Head of caudate nucleus (tissue), 42 donors: ENCODE results near the gene MIPEP.

ENCODE experiments used
- DNase-seq, 42 donors: peaks; one replicate each; pipeline versions ENCODE4 v3.0.0 to v3.0.0-alpha.2; 2020 to 2021; ENCODE audit warnings: mixed read lengths in 7 of 42
- intact Hi-C: fragments of 100-400 bp; cut with DNase I; formaldehyde crosslinking; loops from one replicate; pipeline ENCODE4 v1.15.0; 2022

Gene MIPEP

DNA sequence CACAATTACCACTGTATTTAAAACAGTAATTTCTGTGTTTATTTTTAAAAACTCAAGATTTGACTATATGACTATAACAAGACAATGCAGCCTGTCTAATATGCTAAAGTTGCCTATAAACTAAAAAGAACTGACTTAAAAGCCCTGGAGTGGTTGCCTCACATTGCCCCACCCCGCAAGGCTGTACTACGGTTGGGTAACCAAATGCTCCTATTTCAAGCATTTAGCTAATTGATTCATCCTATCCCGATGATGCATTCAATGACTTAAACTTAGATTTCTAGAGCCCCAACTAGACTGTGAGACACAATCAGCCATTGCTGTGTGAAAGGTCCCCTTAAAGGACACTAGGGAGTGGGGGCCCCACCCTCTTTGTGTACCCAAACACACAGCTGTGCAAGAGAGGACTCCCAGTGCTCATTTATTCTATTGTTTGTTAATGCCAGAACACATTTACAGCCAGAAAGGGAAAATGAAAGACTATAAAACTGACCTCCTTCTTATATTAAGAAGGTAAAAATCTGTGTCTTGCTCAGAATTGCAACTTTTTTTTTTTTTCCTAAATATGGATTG, 66.9 kb downstream of the MIPEP start:
- intact Hi-C loops: no loop called here
- DNase-seq: peak in 25 of 42 donors; percentile 7 to 64 (median 27)

DNA sequence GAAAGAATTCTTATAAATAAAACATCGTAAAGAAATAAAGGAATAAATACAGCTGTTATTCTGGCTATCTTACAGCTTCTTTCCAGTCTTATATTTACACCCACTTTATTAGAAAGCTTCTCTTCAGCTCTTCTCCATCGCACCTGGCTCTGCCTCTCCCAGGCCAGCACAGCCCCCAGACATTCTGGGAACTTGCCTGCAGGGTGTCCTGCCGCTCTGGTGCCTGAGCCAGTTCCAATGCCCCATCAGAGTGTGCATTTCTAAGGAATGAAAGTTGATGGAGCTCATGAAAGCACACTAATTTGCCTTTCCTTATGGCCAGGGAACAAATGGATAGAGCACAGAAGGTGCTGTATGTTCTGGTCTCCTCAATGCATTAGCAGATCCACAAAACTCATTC, 68.7 kb downstream of the MIPEP start:
- intact Hi-C loops: no loop called here
- no peak for DNase-seq

DNA sequence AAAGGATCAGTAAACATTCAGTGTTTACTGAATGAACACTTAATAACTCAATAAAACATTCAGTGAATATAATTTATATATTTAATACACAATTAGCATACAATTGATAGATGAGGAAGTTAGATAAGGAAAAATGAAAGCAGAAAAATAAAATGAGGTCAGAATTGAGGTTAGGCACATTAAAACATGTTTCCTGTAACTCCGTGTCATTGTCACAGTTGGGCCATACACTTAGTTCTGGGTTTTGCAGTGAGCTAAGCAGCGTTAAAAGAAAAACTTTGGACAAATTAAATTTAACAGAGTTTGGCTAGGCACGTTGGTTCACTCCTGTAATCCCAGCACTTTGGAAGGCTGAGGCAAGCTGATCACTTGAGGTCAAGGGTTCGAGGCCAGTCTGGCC, 71.4 kb downstream of the MIPEP start:
- intact Hi-C loops: no loop called here
- DNase-seq: no peak

DNA sequence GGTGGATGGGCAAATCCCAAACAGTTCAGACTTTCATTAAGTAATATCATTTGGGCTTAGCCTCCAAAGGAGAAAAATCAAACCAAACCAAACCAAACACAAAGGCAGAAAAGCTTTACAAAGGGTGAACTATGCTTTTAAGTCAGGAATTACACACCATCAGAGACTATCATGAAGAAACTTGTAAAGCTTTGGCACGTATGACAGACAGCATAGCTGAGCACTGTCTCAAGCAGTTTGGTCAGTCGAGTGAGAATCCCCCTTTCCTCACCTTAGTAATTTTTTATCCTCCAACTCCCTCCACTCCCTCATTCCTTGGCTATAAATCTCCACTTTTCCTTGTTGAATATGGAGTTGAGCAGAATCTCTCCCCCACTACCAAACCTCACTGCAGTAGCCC, 72.1 kb downstream of the MIPEP start:
- intact Hi-C loops: no loop called here

DNA sequence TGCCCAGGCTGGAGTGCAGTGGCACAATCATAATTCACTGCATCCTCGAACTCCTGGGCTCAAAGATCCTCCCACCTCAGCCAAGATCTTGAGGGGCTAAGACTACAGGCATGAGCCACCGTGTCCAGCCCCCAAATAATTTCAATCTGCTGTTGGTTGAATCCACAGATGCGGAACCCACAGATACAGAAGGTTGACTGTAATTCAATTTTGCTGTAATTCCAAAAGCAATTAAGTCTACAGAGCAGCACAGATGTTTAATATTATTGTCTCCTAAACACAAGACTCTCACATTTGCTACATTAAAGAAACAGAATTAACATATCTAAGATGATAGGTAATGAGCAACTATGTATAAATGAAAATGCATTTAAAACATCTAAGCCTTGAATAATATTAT, 75.6 kb downstream of the MIPEP start:
- intact Hi-C loops: no loop called here
- no peak for DNase-seq

More for the DNA sequence above, 72.1 kb downstream of the MIPEP start:
- no peak for DNase-seq

DNA sequence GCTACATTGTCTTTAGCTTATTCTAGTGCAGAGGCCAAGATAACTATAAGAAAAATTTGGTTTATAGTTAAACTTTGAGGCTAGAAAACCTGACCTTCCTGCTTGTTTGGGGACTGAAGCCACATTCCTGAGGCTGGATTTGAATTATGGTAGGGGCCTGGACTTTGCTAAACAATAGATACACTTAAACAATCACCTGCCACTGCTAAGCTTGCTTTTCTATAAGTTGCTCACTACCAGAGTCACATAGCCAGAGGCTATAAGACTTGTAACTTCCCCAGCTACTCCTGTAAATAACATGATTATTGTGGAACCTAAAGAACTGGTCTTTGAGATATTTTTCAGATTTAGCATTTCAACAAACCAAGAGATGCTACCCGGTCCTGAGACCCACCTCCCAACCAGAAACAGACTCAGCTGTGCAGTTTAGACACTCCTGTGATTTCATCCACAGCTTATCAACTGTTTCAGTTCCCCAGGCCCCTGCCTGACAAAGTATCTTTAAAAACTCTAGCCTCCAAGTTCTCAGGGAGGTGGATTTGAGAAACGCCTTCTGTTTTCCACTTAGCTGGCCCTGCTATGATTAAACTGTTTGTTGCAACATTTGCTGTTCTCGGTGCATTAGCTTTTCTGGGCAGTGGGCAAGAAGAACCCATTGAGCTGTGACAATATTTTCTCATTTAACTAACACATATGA, 77.7 kb downstream of the MIPEP start:
- DNase-seq: no peak
- intact Hi-C loops: no loop called here

DNA sequence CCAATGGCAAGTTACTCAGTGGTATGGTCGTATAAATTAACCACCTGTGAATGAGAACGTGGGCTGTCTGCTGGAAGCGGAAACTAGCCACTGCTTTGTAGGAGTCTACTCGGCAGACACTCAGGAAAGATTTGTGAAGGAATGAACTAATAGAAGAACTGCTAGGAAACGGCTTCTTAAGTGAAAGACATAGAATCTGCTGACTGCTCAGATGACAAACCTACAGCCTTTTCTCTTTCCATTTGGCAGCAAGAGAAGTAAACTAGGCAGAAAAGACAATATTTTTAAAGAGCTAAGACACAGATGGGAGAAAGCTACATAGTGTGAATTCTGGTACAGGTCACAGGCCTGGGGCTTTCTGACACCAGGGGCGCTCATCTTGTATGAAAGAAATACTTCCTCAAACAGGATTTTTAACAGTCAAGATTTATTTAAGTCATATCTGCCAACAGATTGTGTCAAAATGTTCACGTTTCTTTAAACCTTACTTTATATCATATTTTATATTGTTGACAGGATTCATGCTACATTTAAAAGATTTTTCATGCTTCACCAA, 78.4 kb downstream of the MIPEP start:
- intact Hi-C loops: no loop called here
- DNase-seq: no peak

DNA sequence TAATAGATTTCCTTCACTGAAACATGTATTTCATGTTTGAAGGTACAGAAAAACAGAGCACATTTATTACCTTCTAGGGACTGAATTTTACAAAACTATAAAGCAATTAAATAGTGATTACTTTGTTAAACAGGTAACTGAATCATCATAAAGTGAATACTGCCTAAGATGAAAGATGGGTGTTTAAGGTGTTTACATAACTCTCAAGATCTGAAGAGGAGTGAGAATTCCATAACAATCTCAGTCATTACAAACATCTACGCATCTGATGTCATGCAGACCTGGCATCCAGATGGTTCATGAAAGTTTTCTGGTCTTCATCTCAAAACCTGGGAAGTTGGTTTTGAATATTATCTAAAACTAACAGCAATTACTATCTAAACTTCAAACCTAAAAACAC, 80.4 kb downstream of the MIPEP start:
- DNase-seq: no peak

DNA sequence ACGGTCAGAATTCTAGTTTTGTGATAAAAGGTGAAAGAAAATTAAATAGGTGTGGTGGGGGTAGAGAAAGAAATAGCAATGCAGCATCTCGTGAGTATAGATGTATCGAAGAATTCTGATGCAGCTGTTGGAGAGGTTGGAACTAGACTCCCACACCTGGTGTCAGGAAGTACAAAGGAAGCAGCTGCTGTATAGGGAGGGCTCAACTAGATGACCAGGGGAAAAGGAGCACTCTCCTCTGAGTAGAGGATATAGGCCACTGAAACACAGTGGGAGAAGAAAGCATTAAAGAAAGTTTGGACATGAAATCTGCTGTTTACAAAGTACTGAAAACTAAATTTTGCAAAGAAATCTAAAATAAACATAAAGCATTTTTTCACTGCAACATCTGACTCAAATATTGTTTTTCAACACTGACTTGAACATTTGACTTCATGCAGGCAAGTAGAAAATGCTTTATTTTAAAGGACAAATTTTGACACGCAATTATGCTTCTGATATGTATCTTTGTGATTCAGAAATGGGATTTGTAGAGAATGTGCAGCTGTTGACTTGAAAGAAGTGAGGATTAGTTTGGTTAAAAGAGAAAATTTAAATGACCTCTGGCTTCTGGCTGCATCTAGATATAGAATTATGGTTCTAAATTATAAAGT, 82.2 kb downstream of the MIPEP start:
- intact Hi-C loops: no loop called here
- no peak for DNase-seq

More for the DNA sequence above, 80.4 kb downstream of the MIPEP start:
- intact Hi-C loops: no loop called here

DNA sequence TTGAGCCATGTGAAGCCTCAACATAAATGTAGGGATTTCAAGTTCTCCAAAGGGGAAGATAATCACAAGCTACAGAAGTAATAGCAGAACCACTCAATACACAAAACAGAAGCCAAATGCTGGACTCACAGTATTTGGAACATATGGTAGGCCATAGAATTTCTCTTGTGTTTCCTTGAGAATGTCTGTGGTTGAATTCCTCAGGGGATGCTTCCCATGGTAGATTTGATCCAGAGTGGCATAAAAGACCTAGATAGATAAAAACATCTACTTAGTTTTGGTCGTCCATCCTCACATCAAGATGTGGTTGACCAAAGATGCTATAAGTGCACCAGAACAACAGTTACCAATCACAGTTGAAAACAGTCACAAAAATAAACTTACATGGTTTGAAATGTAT, 83.4 kb downstream of the MIPEP start:
- intact Hi-C loops: no loop called here

DNA sequence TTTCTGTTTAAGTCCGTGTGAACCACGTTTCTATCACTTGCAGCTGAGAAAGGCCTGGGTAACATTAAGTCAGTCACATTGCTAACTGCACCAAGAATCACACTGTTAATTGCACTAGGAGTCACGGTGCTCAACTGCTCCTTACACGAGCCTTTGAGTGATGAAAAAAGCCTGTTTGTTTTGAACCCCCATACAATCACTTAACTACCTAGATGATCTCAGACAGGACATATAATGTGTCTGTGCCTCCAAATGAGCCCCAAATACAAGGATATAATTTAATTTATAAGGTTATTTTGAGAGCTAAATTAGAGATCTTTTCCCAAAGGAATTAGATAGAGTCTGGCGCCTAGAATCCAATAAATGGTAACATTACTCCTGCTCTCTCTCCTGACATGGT, 84.1 kb downstream of the MIPEP start:
- intact Hi-C loops: no loop called here
- DNase-seq: peak in 1 of 42 donors; percentile 25

More for the DNA sequence above, 83.4 kb downstream of the MIPEP start:
- no peak for DNase-seq

DNA sequence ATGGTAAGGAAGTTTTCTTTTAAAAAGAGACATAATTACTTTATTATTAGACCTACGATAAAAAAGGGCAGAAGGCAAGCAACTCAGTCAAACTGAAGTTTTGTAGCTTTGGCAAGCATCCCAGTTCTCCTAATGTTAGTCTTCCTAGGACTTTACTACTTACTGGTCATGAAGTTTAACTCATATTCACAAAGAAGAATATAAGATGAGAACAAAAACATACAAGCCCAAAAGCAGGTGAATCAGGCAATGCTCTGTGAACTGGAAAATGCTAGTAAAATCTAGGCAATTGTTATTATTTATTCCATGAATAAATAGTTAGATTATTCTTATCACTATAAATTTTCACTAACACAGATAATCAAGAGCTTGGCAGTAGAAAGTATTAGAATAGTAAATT, 85.0 kb downstream of the MIPEP start:
- no peak for DNase-seq
- intact Hi-C loops: no loop called here

DNA sequence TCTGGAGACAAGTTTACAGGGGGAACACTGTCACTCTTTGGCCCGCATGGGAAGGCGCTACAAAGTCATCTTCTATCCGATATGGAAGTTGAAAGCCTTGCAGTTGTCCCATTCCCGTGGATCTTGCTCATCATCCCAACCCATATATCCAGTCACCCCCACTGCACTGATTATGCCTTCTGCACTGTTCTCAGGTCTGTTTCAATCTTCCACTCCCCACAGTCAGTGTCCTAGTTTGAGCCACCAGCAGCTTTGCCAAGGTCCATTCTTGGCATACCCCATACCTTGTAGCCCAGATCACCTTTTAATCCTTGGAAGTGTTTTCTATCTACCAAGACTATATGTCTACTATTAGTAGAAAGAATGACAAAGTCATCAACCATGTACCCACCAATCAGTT, 88.1 kb downstream of the MIPEP start:
- no peak for DNase-seq
- intact Hi-C loops: no loop called here

DNA sequence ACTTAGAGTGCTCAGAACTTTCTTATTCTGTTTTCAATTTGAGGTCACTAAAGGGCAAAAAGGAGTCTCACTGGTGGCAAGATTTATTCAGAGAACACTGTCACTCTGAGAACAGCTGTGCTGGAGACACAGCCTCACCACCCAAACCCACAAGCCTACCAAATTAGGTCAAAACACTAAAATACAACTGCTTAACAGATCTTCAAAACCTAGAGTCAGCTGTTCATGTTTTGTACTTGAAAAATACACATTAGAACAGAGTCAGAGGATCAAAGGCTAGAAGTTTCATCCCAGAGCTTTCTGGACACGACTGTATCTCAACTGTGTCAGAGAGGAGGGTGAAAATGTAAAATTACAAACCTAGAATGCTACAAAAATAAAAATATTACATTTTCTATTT, 89.3 kb downstream of the MIPEP start:
- intact Hi-C loops: no loop called here

DNA sequence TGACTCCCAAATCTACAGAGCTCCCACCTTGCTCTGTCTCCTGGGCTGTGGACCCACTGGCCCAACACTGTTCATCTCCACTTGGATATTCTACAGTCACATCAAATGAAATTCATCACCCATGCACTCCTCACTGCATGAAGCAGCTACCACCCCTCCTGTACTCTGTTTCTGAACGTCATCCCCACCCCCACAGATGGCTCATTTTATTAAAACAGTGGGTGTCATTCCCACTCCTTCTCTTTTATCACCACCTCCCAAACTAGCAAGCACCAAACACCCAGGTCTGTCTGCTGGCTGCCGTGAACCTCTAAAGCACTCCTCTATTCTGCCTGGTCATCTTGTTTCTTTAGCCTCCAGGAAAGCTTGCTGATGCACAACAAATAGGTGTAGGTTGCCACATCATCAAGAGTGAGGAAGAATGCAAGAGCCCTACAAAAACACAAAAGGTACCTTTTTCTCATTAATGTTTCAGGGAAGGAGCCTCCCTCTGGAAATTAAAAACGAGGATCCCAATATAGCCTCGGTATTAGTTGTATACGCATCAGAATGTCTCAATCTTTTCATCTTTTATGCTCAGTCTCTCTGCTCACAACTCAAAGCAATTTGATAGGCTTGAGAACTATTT, 91.8 kb downstream of the MIPEP start:
- intact Hi-C loops: no loop called here
- peak in 41 of 42 donors; percentile 14 to 88 (median 53) for DNase-seq

More for the DNA sequence above, 89.3 kb downstream of the MIPEP start:
- peak in 16 of 42 donors; percentile 13 to 64 (median 34) for DNase-seq

DNA sequence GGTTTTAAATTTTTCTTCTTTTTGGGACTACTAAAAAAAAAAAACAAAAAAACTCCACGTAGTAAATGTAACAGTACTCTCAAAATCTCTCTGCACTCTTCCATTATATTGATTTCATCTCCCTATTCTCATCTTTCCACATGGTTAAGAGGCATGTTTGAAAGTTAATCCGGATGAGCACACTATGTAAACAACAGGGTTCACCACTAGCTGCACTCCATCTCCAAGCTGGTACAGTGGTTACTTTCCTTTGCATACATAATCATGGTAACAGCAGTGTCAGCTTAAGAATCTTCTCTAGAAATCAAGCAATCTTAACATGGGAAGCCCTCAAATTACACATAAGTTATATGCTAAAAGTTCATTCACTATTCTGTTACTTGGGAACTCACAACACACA, 92.6 kb downstream of the MIPEP start:
- DNase-seq: no peak
- intact Hi-C loops: no loop called here

DNA sequence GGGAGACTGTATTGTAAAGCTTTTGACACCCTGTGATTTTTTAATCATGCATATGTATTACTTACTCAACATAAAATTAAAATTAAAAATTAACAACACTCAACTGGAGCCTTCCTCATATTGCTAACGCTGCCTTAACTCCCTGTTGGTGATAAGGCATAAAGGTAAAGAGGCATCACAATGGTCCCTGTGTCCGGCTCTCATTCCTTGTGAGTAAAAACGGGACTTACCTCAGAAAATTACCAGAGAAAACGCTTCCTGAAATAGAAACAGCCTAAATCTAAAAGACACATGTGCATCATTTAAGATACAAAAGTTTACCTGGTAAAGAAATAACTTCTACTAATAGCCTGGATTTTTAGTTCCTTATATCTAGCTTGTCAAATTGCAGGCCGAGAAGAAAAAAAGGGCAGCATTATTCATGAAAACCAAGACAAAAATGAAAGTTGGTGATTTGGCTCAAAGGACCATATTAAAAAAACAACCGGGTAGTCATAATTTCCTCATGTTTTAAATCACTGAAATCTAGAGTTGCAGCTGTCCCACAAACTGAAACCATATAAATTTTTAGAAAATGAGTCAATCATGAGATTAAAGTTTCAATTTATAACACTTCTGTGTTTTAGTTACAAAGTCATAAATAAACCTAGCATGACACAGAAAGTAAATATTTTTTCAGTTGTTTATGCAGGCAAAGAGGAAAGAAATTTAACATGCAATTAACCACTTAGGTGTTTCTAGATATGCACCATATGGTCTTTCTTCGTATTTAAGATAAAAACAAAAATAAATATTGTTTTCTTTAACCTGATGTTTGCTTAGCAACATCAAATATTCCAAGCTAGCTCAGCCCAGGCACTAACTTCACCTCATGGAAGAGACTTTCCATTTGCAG, 94.7 kb downstream of the MIPEP start:
- no peak for DNase-seq

DNA sequence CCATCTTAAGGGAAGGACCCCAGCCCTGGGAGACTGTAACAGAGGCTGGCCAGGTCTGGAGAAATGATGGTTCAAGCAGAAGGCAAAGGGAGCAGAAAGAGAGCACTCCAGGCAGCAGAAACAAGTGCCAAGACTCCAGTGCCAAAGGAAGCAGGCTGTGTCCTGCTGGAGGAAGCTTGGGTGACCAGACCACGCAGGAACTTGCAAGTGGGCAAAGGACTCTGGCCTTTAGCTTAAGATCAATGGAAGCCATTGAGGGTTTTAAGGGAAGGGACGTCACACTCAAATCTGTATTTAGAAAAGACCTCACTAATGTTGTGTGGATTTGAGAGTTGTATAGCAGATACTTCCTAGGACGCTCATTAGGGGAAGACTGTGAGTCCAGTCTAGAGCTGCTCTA, 95.5 kb downstream of the MIPEP start:
- intact Hi-C loops: no loop called here
- DNase-seq: no peak

More for the DNA sequence above, 94.7 kb downstream of the MIPEP start:
- intact Hi-C loops: no loop called here

DNA sequence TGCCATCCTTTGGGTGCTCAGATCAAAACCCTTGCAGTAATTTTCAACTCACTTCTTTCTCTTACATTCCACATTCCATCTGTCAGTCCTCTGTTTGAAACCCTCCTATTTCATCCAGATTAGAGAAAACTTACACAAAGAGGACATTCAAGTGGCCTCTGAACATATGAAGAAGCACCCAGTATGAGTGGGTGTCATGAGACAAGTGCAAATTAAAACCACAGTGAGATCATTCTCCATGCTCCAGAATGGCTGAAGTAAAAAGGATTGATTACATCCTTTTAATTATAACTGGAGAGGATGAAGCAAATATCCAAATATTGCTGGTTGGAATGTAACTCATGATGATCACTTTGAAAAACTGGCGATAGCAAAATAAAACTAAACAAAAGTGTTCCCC, 96.5 kb downstream of the MIPEP start:
- no peak for DNase-seq
- intact Hi-C loops: no loop called here
